Mesendoderm (in vitro differentiated cells): ENCODE results near the gene RCE1.
"Not testable (repeated sequence)": the region's sequence is repeated elsewhere in the genome, so short reads cannot be mapped to it uniquely, and the experiment has no call there.

Experiments
- DNase-seq: peaks from one replicate; pipeline ENCODE4 v3.0.0; 2013
- H2AK5ac ChIP-seq: 2 replicates; pipeline ENCODE4 v1.6.1; 2013; ENCODE audit warnings: low read length, inconsistent platforms
- H2BK120ac ChIP-seq: 2 replicates; pipeline ENCODE4 v1.6.1; 2013; ENCODE audit warnings: low read depth, mild to moderate bottlenecking, low read length, moderate library complexity, mixed read lengths
- H2BK15ac ChIP-seq: replicated peaks from 2 replicates; pipeline ENCODE4 v1.6.1; 2013; ENCODE audit warnings: low read depth, mild to moderate bottlenecking, moderate library complexity
- H2BK5ac ChIP-seq: 2 replicates; pipeline ENCODE4 v1.6.1; 2013; ENCODE audit warnings: low read length, inconsistent platforms
- H3K18ac ChIP-seq: 2 replicates; pipeline ENCODE4 v1.6.1; 2013; ENCODE audit warnings: mild to moderate bottlenecking, low read length, mixed read lengths
- H3K23ac ChIP-seq: one replicate; pipeline ENCODE4 v1.6.1; 2013; ENCODE audit warnings: low read length
- H3K27ac ChIP-seq: 2 replicates; pipeline ENCODE4 v1.5.1; 2013; ENCODE audit warnings: low read depth, mild to moderate bottlenecking, inconsistent platforms, low read length, moderate library complexity
- H3K27me3 ChIP-seq: 2 replicates; pipeline ENCODE4 v1.6.1; 2013; ENCODE audit warnings: low read length, control low read depth, mild to moderate bottlenecking, inconsistent platforms; ENCODE audit not compliant: insufficient read depth, poor library complexity
- H3K36me3 ChIP-seq: 2 replicates; pipeline ENCODE4 v1.6.1; 2013; ENCODE audit warnings: low read length, inconsistent platforms; ENCODE audit not compliant: control insufficient read depth, insufficient read depth
- H3K4ac ChIP-seq: one replicate; pipeline ENCODE4 v1.6.1; 2013; ENCODE audit warnings: low read depth, mild to moderate bottlenecking, low read length, moderate library complexity
- H3K4me1 ChIP-seq: 2 replicates; pipeline ENCODE4 v1.6.1; 2013; ENCODE audit warnings: low read depth, low read length, inconsistent platforms; ENCODE audit not compliant: control insufficient read depth
- H3K4me2 ChIP-seq: 2 replicates; pipeline ENCODE4 v1.6.1; 2013; ENCODE audit warnings: low read length
- H3K4me3 ChIP-seq: 2 replicates; pipeline ENCODE4 v1.5.1; 2013; ENCODE audit warnings: mild to moderate bottlenecking, low read length
- H3K56ac ChIP-seq: one replicate; pipeline ENCODE4 v1.6.1; 2013; ENCODE audit warnings: low read length
- H3K79me1 ChIP-seq: 2 replicates; pipeline ENCODE4 v1.6.1; 2013; ENCODE audit warnings: low read length, inconsistent platforms
- H3K79me2 ChIP-seq: 2 replicates; pipeline ENCODE4 v1.6.1; 2013; ENCODE audit warnings: mild to moderate bottlenecking, low read length; ENCODE audit not compliant: control insufficient read depth, insufficient read depth
- H3K9ac ChIP-seq: 2 replicates; pipeline ENCODE4 v1.6.1; 2013; ENCODE audit warnings: low read length, inconsistent platforms
- H4K5ac ChIP-seq: one replicate; pipeline ENCODE4 v1.6.1; 2013; ENCODE audit warnings: low read length
- H4K8ac ChIP-seq: one replicate; pipeline ENCODE4 v1.6.1; 2013; ENCODE audit warnings: low read depth, mild to moderate bottlenecking, control low read depth, low read length, moderate library complexity
- WGBS: extraction: QIAGEN DNeasy Blood & Tissue Kit; methylation state at CpG from one replicate; pipeline ENCODE4 v1.1.7; 2013; ENCODE audit warnings: low lambda C conversion rate, missing lambda C conversion rate; ENCODE audit not compliant: insufficient coverage; ENCODE audit errors: extremely low coverage; 5-methylcytosine and 5-hydroxymethylcytosine counted together

The RCE1 gene

GRCh38 chr11:66824573-66824972 is 18.7 kb upstream of the RCE1 start:
- DNase-seq, H3K27ac ChIP-seq, H4K8ac ChIP-seq, H3K27me3 ChIP-seq, H4K5ac ChIP-seq, H3K79me2 ChIP-seq, H3K4ac ChIP-seq, H2BK15ac ChIP-seq, H3K9ac ChIP-seq, H3K56ac ChIP-seq, H3K36me3 ChIP-seq, H2BK120ac ChIP-seq, H3K4me1 ChIP-seq, H3K4me2 ChIP-seq, H2AK5ac ChIP-seq, H3K4me3 ChIP-seq, H2BK5ac ChIP-seq, H3K18ac ChIP-seq, H3K79me1 ChIP-seq, H3K23ac ChIP-seq: not testable (repeated sequence)
- WGBS, result no CpG with 5 or more reads among the region's 4 CpGs

- Histone ChIP-seq H3K79me2 (no peaks in the 10 kb centered on the region), H3K27ac (no peak overlapping the region), H3K18ac (no peak overlapping the region), H3K4me2 (no peak overlapping the region), H4K8ac (no peak overlapping the region), H2BK120ac (no peak overlapping the region), H3K79me1 (no peaks in the 10 kb centered on the region), H3K27me3 (no peaks in the 10 kb centered on the region), H3K23ac (no peak overlapping the region), H3K56ac (no peak overlapping the region), H2BK5ac (no peak overlapping the region), H2BK15ac (no peak overlapping the region), H3K4me1 (no peaks in the 10 kb centered on the region), H3K4me3 (no peak overlapping the region), H2AK5ac (no peak overlapping the region), H4K5ac (no peak overlapping the region), H3K9ac (no peak overlapping the region), H3K36me3 (no peaks in the 10 kb centered on the region), H3K4ac (no peak overlapping the region)
- no CpG with 5 or more reads among the region's 4 CpGs for WGBS
- no peak for DNase-seq
These were observed 8.7 kb upstream of the RCE1 start for GRCh38 chr11:66834539-66834845.

- no peak overlapping the region for H3K18ac ChIP-seq
- no peak overlapping the region for H3K27ac ChIP-seq
- H3K79me2 ChIP-seq, result no peaks in the 10 kb centered on the region
- H3K27me3 ChIP-seq, result no peaks in the 10 kb centered on the region
- DNase-seq, result no peak
- no peak overlapping the region for H2BK15ac ChIP-seq
- no peak overlapping the region for H3K4me2 ChIP-seq
- H4K8ac ChIP-seq, result no peak overlapping the region
- H2BK5ac ChIP-seq, result no peak overlapping the region
- no peak overlapping the region for H3K56ac ChIP-seq
- H4K5ac ChIP-seq, result no peak overlapping the region
- no peaks in the 10 kb centered on the region for H3K36me3 ChIP-seq
- H3K4me3 ChIP-seq, result no peak overlapping the region
- no CpG with 5 or more reads among the region's 5 CpGs for WGBS
- no peaks in the 10 kb centered on the region for H3K4me1 ChIP-seq
- no peak overlapping the region for H2AK5ac ChIP-seq
- no peak overlapping the region for H3K4ac ChIP-seq
- H3K23ac ChIP-seq, result no peak overlapping the region
- H3K79me1 ChIP-seq, result no peaks in the 10 kb centered on the region
- no peak overlapping the region for H3K9ac ChIP-seq
- no peak overlapping the region for H2BK120ac ChIP-seq
These were observed 8.3 kb upstream of the RCE1 start for GRCh38 chr11:66834943-66835342.

GRCh38 chr11:66835768-66836405 is 7.4 kb upstream of the RCE1 start:
- Histone ChIP-seq H3K4me2 (no peak overlapping the region), H3K36me3 (no peaks in the 10 kb centered on the region), H3K27ac (no peak overlapping the region), H3K4me3 (no peak overlapping the region), H3K4me1 (no peaks in the 10 kb centered on the region), H3K23ac (no peak overlapping the region), H3K79me1 (peaks cover 1% of the 10 kb centered on the region), H4K5ac (no peak overlapping the region), H3K9ac (no peak overlapping the region), H3K79me2 (no peaks in the 10 kb centered on the region), H4K8ac (no peak overlapping the region), H3K18ac (no peak overlapping the region), H3K4ac (no peak overlapping the region), H3K27me3 (no peaks in the 10 kb centered on the region), H2AK5ac (no peak overlapping the region), H2BK15ac (no peak overlapping the region), H2BK5ac (no peak overlapping the region), H2BK120ac (no peak overlapping the region), H3K56ac (no peak overlapping the region)
- no CpG with 5 or more reads among the region's 12 CpGs for WGBS
- no peak for DNase-seq

- Histone ChIP-seq H3K4me3 (no peak overlapping the region), H3K79me1 (peaks cover 23% of the 10 kb centered on the region), H3K18ac (no peak overlapping the region), H2BK15ac (no peak overlapping the region), H3K4me1 (peaks cover 7% of the 10 kb centered on the region), H3K4ac (no peak overlapping the region), H3K56ac (no peak overlapping the region), H3K4me2 (no peak overlapping the region), H3K36me3 (peaks cover 3% of the 10 kb centered on the region), H3K23ac (no peak overlapping the region), H3K9ac (no peak overlapping the region), H3K27me3 (no peaks in the 10 kb centered on the region), H4K5ac (no peak overlapping the region), H4K8ac (no peak overlapping the region), H2AK5ac (no peak overlapping the region), H2BK5ac (no peak overlapping the region), H3K27ac (no peak overlapping the region), H2BK120ac (no peak overlapping the region), H3K79me2 (peaks cover 21% of the 10 kb centered on the region)
- no CpG with 5 or more reads among the region's 4 CpGs for WGBS
- no peak for DNase-seq
These were observed 2.7 kb upstream of the RCE1 start for GRCh38 chr11:66840317-66841091.

- no peak overlapping the region for H3K23ac ChIP-seq
- WGBS, result no CpG with 5 or more reads among the region's 7 CpGs
- H3K9ac ChIP-seq, result peak overlapping the region; percentile 96
- peaks cover 21% of the 10 kb centered on the region for H3K79me2 ChIP-seq
- H3K36me3 ChIP-seq, result peaks cover 5% of the 10 kb centered on the region
- peaks cover 23% of the 10 kb centered on the region for H3K79me1 ChIP-seq
- no peak overlapping the region for H3K18ac ChIP-seq
- no peak overlapping the region for H3K4me2 ChIP-seq
- H3K27ac ChIP-seq, result no peak overlapping the region
- H3K4me3 ChIP-seq, result no peak overlapping the region
- H2BK120ac ChIP-seq, result no peak overlapping the region
- no peaks in the 10 kb centered on the region for H3K27me3 ChIP-seq
- no peak overlapping the region for H3K4ac ChIP-seq
- DNase-seq, result no peak
- no peak overlapping the region for H3K56ac ChIP-seq
- no peak overlapping the region for H2AK5ac ChIP-seq
- no peak overlapping the region for H4K8ac ChIP-seq
- H3K4me1 ChIP-seq, result peaks cover 7% of the 10 kb centered on the region
- H2BK5ac ChIP-seq, result no peak overlapping the region
- H2BK15ac ChIP-seq, result no peak overlapping the region
- H4K5ac ChIP-seq, result no peak overlapping the region
These were observed 1.4 kb upstream of the RCE1 start for GRCh38 chr11:66841861-66842260.
